ENCODE measurements around the gene METAP2.
"Not testable (repeated sequence)": the region's sequence is repeated elsewhere in the genome, so short reads cannot be mapped to it uniquely, and the experiment has no call there.

GRCh38 chr12:95457605-95458004 is 16.3 kb upstream of the METAP2 start:
- TF ChIP-seq POLR2A, CTCF (IDR thresholded peaks at IDR 0.05): not testable (repeated sequence)

All from Peyer's patch (tissue), 4 donors.